GM12878 (cell line): Measurements from ENCODE around the gene PALD1.
"Not testable (repeated sequence)": the region's sequence is repeated elsewhere in the genome, so short reads cannot be mapped to it uniquely, and the experiment has no call there.

Source experiments
- ATF7 ChIP-seq: fragments of 450-650 bp; IDR thresholded peaks from 2 replicates; pipeline ENCODE4 v1.6.1; 2016; ENCODE audit warnings: low read depth, mild to moderate bottlenecking
- CREB1 ChIP-seq: IDR thresholded peaks from 2 replicates; pipeline ENCODE4 v1.6.1; 2012; ENCODE audit warnings: low read depth, mild to moderate bottlenecking, inconsistent platforms
- CREM ChIP-seq: IDR thresholded peaks from 2 replicates; pipeline ENCODE4 v1.6.1; 2014; ENCODE audit warnings: antibody characterized with exemption, low read depth
- EGR1 ChIP-seq, 2 experiments: IDR thresholded peaks; 1 replicate in 1 of 2; 2 replicates in 1 of 2; pipeline ENCODE4 v1.6.1; 2011 to 2012; ENCODE audit warnings: low read depth in 2 of 2, low read length in 2 of 2, borderline replicate concordance in 1 of 2, mild to moderate bottlenecking in 1 of 2, moderate library complexity in 1 of 2
- HDAC6 ChIP-seq: fragments of 200-600 bp; sonication (generic); IDR thresholded peaks from one replicate; pipeline ENCODE4 v1.8.0; 2017; ENCODE audit warnings: antibody characterized with exemption; ENCODE audit not compliant: unreplicated experiment
- POLR2A ChIP-seq: IDR thresholded peaks from 2 replicates; pipeline ENCODE4 v1.6.1; 2011; ENCODE audit warnings: low read depth, mild to moderate bottlenecking, low read length
- SP1 ChIP-seq: IDR thresholded peaks from one replicate; pipeline ENCODE4 v1.6.1; 2011; ENCODE audit warnings: low read depth, low read length
- SRF ChIP-seq, 2 experiments: IDR thresholded peaks; 2 replicates each; pipeline ENCODE4 v1.6.1; 2011; ENCODE audit warnings: low read depth in 2 of 2, low read length in 2 of 2, mild to moderate bottlenecking in 1 of 2, moderate library complexity in 1 of 2
- TAF1 ChIP-seq: IDR thresholded peaks from 2 replicates; pipeline ENCODE4 v1.6.1; 2011; ENCODE audit warnings: mild to moderate bottlenecking, low read depth, low read length, borderline replicate concordance
- TF ChIP-seq, protein P1 (sequence below), 3 experiments: IDR thresholded peaks in 2 of 3; conservative IDR thresholded peaks in 1 of 3; 2 replicates each; pipeline ENCODE4 v1.5.1; 2011; ENCODE audit warnings: low read depth in 3 of 3, low read length in 3 of 3, mild to moderate bottlenecking in 3 of 3, control low read depth in 2 of 3, moderate library complexity in 2 of 3, inconsistent platforms in 1 of 3, mixed read lengths in 1 of 3; ENCODE audit not compliant: control insufficient read depth in 2 of 3, insufficient read depth in 1 of 3; ENCODE audit errors: extremely low read depth in 1 of 3
- TF ChIP-seq, protein P2 (sequence below): fragments of 450-650 bp; formaldehyde crosslinking; IDR thresholded peaks from 2 replicates; pipeline ENCODE4 v1.4.0; 2020; ENCODE audit warnings: mild to moderate bottlenecking, moderate library complexity
- TF ChIP-seq, protein P3 (sequence below): fragments of 450-650 bp; IDR thresholded peaks from 2 replicates; pipeline ENCODE4 v1.6.1; 2017; ENCODE audit warnings: antibody characterized with exemption, mild to moderate bottlenecking, moderate library complexity
- TF ChIP-seq, protein P4 (sequence below): fragments of 450-650 bp; IDR thresholded peaks from 2 replicates; pipeline ENCODE4 v1.6.1; 2017; ENCODE audit warnings: mild to moderate bottlenecking, low read depth, inconsistent platforms; ENCODE audit not compliant: poor library complexity, severe bottlenecking

DNA sequence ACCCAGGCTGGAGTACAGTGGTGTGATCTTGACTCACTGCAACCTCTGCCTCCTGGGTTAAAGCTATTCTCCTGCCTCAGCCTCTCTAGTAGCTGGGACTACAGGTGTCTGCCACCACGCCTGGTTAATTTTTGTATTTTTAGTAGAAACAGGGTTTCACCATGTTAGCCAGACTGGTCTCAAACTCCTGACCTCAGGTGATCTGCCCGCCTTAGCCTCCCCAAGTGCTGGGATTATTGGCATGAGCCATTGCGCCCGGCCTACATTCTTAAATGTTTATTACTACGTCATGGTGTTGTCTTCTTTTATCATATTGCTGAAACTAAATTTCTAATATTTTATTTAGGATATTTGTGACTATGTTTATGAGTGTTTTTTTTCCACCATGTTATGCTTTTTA lies 102.6 kb downstream of the PALD1 start:
- TF ChIP-seq, protein P1, sequence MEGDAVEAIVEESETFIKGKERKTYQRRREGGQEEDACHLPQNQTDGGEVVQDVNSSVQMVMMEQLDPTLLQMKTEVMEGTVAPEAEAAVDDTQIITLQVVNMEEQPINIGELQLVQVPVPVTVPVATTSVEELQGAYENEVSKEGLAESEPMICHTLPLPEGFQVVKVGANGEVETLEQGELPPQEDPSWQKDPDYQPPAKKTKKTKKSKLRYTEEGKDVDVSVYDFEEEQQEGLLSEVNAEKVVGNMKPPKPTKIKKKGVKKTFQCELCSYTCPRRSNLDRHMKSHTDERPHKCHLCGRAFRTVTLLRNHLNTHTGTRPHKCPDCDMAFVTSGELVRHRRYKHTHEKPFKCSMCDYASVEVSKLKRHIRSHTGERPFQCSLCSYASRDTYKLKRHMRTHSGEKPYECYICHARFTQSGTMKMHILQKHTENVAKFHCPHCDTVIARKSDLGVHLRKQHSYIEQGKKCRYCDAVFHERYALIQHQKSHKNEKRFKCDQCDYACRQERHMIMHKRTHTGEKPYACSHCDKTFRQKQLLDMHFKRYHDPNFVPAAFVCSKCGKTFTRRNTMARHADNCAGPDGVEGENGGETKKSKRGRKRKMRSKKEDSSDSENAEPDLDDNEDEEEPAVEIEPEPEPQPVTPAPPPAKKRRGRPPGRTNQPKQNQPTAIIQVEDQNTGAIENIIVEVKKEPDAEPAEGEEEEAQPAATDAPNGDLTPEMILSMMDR (IDR thresholded peaks at IDR 0.05 in 2 of 3, conservative IDR thresholded peaks at IDR 0.05 in 1 of 3; ENCODE audit: control insufficient read depth in 2 of 3, extremely low read depth in 1 of 3, insufficient read depth in 1 of 3, low read depth in 3 of 3, low read length in 3 of 3): not testable (repeated sequence)
- not testable (repeated sequence) for TF ChIP-seq CREM; ATF7; CREB1; HDAC6; EGR1 (IDR thresholded peaks at IDR 0.05; ENCODE audit: borderline replicate concordance in 1 of 2, low read depth in 2 of 2, low read length in 2 of 2); SRF (IDR thresholded peaks at IDR 0.05; ENCODE audit: low read depth in 2 of 2, low read length in 2 of 2); TAF1; SP1; POLR2A
- TF ChIP-seq, protein P2, sequence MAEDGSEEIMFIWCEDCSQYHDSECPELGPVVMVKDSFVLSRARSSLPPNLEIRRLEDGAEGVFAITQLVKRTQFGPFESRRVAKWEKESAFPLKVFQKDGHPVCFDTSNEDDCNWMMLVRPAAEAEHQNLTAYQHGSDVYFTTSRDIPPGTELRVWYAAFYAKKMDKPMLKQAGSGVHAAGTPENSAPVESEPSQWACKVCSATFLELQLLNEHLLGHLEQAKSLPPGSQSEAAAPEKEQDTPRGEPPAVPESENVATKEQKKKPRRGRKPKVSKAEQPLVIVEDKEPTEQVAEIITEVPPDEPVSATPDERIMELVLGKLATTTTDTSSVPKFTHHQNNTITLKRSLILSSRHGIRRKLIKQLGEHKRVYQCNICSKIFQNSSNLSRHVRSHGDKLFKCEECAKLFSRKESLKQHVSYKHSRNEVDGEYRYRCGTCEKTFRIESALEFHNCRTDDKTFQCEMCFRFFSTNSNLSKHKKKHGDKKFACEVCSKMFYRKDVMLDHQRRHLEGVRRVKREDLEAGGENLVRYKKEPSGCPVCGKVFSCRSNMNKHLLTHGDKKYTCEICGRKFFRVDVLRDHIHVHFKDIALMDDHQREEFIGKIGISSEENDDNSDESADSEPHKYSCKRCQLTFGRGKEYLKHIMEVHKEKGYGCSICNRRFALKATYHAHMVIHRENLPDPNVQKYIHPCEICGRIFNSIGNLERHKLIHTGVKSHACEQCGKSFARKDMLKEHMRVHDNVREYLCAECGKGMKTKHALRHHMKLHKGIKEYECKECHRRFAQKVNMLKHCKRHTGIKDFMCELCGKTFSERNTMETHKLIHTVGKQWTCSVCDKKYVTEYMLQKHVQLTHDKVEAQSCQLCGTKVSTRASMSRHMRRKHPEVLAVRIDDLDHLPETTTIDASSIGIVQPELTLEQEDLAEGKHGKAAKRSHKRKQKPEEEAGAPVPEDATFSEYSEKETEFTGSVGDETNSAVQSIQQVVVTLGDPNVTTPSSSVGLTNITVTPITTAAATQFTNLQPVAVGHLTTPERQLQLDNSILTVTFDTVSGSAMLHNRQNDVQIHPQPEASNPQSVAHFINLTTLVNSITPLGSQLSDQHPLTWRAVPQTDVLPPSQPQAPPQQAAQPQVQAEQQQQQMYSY: not testable (repeated sequence)
- TF ChIP-seq, protein P3, sequence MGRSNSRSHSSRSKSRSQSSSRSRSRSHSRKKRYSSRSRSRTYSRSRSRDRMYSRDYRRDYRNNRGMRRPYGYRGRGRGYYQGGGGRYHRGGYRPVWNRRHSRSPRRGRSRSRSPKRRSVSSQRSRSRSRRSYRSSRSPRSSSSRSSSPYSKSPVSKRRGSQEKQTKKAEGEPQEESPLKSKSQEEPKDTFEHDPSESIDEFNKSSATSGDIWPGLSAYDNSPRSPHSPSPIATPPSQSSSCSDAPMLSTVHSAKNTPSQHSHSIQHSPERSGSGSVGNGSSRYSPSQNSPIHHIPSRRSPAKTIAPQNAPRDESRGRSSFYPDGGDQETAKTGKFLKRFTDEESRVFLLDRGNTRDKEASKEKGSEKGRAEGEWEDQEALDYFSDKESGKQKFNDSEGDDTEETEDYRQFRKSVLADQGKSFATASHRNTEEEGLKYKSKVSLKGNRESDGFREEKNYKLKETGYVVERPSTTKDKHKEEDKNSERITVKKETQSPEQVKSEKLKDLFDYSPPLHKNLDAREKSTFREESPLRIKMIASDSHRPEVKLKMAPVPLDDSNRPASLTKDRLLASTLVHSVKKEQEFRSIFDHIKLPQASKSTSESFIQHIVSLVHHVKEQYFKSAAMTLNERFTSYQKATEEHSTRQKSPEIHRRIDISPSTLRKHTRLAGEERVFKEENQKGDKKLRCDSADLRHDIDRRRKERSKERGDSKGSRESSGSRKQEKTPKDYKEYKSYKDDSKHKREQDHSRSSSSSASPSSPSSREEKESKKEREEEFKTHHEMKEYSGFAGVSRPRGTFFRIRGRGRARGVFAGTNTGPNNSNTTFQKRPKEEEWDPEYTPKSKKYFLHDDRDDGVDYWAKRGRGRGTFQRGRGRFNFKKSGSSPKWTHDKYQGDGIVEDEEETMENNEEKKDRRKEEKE: not testable (repeated sequence)
- TF ChIP-seq, protein P4, sequence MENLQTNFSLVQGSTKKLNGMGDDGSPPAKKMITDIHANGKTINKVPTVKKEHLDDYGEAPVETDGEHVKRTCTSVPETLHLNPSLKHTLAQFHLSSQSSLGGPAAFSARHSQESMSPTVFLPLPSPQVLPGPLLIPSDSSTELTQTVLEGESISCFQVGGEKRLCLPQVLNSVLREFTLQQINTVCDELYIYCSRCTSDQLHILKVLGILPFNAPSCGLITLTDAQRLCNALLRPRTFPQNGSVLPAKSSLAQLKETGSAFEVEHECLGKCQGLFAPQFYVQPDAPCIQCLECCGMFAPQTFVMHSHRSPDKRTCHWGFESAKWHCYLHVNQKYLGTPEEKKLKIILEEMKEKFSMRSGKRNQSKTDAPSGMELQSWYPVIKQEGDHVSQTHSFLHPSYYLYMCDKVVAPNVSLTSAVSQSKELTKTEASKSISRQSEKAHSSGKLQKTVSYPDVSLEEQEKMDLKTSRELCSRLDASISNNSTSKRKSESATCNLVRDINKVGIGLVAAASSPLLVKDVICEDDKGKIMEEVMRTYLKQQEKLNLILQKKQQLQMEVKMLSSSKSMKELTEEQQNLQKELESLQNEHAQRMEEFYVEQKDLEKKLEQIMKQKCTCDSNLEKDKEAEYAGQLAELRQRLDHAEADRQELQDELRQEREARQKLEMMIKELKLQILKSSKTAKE: not testable (repeated sequence)
